HEK293T (cell line): ENCODE results near the gene SPEG.

ENCODE experiments used
- ARNT ChIP-seq: fragments of 450-650 bp; IDR thresholded peaks from 2 replicates; pipeline ENCODE4 v1.6.1; 2017; ENCODE audit warnings: mild to moderate bottlenecking
- FOXK2 ChIP-seq: fragments of 450-650 bp; IDR thresholded peaks from 2 replicates; pipeline ENCODE4 v1.6.1; 2016; ENCODE audit warnings: mild to moderate bottlenecking
- FOXM1 ChIP-seq: fragments of 450-650 bp; IDR thresholded peaks from 2 replicates; pipeline ENCODE4 v1.6.1; 2017; ENCODE audit warnings: mild to moderate bottlenecking, borderline replicate concordance
- HDGF ChIP-seq: fragments of 450-650 bp; IDR thresholded peaks from 2 replicates; pipeline ENCODE4 v1.6.1; 2017; ENCODE audit warnings: antibody characterized with exemption, borderline replicate concordance
- SUZ12 ChIP-seq: fragments of 450-650 bp; IDR thresholded peaks from 2 replicates; pipeline ENCODE4 v1.6.1; 2016; ENCODE audit warnings: mild to moderate bottlenecking
- TARDBP ChIP-seq: fragments of 450-650 bp; IDR thresholded peaks from 2 replicates; pipeline ENCODE4 v1.6.1; 2016

GRCh38 chr2:219465659-219466561 is 31.3 kb downstream of the SPEG start:
- TF ChIP-seq FOXK2 (no peak), SUZ12 (no peak), ARNT (no peak), HDGF (no peak), TARDBP (no peak), FOXM1 (no peak)
